Measurements from ENCODE around the gene PRDM15.

Gene PRDM15

GRCh38 chr21:41763996-41764395, 115.1 kb downstream of the PRDM15 start:
- no peak overlapping the region for H3K4me3 Mint-ChIP-seq
- no peaks in the 10 kb centered on the region for H3K36me3 Mint-ChIP-seq (ENCODE audit: low read depth)
- H3K9me3 Mint-ChIP-seq: no peaks in the 10 kb centered on the region
- peaks cover 62% of the 10 kb centered on the region for H3K27me3 Mint-ChIP-seq
- intact Hi-C loops (cut with micrococcal nuclease): no loop called here
- H3K4me1 Mint-ChIP-seq (ENCODE audit: low read depth): peaks cover 61% of the 10 kb centered on the region
- H3K27ac Mint-ChIP-seq: no peak overlapping the region

DNA sequence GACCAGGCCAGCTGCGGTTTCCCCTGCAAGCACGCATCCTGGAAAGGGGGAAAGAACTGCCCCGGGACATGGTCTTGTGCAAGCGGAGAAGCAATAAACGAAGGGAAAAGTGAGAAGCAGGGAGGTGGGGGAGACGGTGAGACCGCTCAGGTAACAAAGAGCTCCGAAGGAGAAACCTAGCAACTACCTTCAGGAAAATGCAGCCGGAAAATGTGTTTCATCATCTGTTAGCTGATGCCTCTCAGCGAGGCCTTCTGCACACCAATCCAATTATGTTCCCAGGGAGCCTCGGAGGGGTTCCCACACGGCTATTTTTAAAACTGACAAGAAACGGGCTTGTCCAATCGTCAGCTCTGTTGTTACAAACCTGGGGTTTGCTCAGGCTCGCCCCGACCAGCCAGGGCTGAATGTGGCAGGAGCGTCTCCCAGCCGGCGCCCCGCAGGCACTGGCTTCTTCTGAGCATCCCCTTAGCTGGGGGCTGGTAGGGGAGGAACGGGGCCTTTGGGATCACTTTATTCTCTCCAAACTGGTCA, 115.7 kb downstream of the PRDM15 start:
- H3K4me3 Mint-ChIP-seq: no peak overlapping the region
- H3K27ac Mint-ChIP-seq: no peak overlapping the region
- intact Hi-C loops (cut with micrococcal nuclease): no loop called here
- H3K27me3 Mint-ChIP-seq: peaks cover 57% of the 10 kb centered on the region
- H3K36me3 Mint-ChIP-seq (ENCODE audit: low read depth): no peaks in the 10 kb centered on the region
- H3K9me3 Mint-ChIP-seq: no peaks in the 10 kb centered on the region
- peaks cover 56% of the 10 kb centered on the region for H3K4me1 Mint-ChIP-seq (ENCODE audit: low read depth)

GRCh38 chr21:41762753-41763152, 116.4 kb downstream of the PRDM15 start:
- Mint-ChIP-seq H3K9me3 (no peaks in the 10 kb centered on the region), H3K4me1 (ENCODE audit: low read depth) (peaks cover 49% of the 10 kb centered on the region), H3K4me3 (no peak overlapping the region), H3K27me3 (peaks cover 50% of the 10 kb centered on the region), H3K27ac (peak overlapping the region; percentile 88), H3K36me3 (ENCODE audit: low read depth) (no peaks in the 10 kb centered on the region)
- intact Hi-C loops (cut with micrococcal nuclease): no loop called here

GRCh38 chr21:41761934-41762635, 117.1 kb downstream of the PRDM15 start:
- H3K27ac Mint-ChIP-seq: peak overlapping the region; percentile 88
- no peaks in the 10 kb centered on the region for H3K36me3 Mint-ChIP-seq (ENCODE audit: low read depth)
- H3K9me3 Mint-ChIP-seq: no peaks in the 10 kb centered on the region
- peaks cover 42% of the 10 kb centered on the region for H3K4me1 Mint-ChIP-seq (ENCODE audit: low read depth)
- peaks cover 43% of the 10 kb centered on the region for H3K27me3 Mint-ChIP-seq
- intact Hi-C loops (cut with micrococcal nuclease): no loop called here
- peak overlapping the region; percentile 73 for H3K4me3 Mint-ChIP-seq

DNA sequence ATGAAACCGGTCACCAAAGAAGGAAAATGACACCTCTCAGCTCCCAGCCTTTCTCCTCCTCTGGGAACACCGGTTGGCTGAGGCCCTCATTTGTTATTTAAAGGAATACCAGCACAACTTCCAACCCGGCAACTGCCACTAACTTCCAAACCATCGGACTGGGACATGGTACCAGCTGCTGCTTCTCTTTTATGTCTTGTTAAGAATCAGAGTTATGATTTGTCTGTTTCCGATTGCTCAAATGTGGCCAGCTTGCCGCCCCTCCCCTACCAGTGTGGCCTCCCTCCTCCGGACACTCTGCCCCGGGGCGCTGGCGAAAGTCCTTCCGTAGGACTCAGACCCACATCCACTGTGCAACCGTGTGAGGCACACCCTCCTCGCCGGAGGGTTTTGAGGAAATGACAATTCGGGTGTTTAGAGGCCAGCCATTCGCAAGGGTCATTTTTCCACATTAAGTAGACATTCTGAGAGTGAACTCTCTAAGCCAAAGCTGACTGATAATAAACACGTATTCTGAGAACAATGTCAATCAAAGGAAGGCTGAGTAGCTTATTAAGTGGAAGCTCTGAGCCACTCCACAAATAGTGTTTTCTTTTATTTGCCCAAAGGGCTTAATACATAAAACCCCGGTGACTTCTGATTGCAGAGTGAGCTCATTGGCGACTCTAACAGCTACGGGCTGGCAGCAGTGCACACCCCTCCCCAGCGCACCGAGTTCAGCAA, 117.8 kb downstream of the PRDM15 start:
- H3K9me3 Mint-ChIP-seq: no peaks in the 10 kb centered on the region
- intact Hi-C loops (cut with micrococcal nuclease): no loop called here
- H3K4me1 Mint-ChIP-seq (ENCODE audit: low read depth): peaks cover 40% of the 10 kb centered on the region
- H3K27ac Mint-ChIP-seq: peak overlapping the region; percentile 88
- H3K27me3 Mint-ChIP-seq: peaks cover 38% of the 10 kb centered on the region
- H3K4me3 Mint-ChIP-seq: peak overlapping the region; percentile 73
- no peaks in the 10 kb centered on the region for H3K36me3 Mint-ChIP-seq (ENCODE audit: low read depth)

GRCh38 chr21:41760411-41760810, 118.7 kb downstream of the PRDM15 start:
- Mint-ChIP-seq H3K9me3 (no peaks in the 10 kb centered on the region), H3K27me3 (peaks cover 33% of the 10 kb centered on the region), H3K4me3 (no peak overlapping the region), H3K36me3 (ENCODE audit: low read depth) (no peaks in the 10 kb centered on the region), H3K27ac (peak overlapping the region; percentile 88), H3K4me1 (ENCODE audit: low read depth) (peaks cover 40% of the 10 kb centered on the region)
- intact Hi-C loops (cut with micrococcal nuclease): no loop called here

DNA sequence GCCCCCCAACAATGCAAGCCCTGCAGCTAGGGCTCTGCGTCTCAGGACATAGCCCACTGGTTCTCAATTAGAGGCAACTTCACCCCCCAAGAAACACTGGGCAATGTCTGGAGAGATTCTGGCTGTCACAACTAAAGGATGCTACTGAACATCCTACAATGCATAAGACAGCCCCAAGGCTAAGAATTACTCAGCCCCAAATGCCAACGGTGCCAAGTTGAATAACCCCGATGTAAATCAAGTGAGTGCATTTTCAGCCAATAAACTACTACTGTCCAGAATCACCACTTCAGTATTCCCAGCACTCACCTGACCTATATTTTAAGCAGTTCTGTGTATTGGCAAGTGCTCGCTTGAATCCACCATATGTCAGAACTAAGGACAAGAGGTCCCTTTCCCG, 119.2 kb downstream of the PRDM15 start:
- peaks cover 28% of the 10 kb centered on the region for H3K27me3 Mint-ChIP-seq
- H3K4me1 Mint-ChIP-seq (ENCODE audit: low read depth): peaks cover 40% of the 10 kb centered on the region
- intact Hi-C loops (cut with micrococcal nuclease): no loop called here

DNA sequence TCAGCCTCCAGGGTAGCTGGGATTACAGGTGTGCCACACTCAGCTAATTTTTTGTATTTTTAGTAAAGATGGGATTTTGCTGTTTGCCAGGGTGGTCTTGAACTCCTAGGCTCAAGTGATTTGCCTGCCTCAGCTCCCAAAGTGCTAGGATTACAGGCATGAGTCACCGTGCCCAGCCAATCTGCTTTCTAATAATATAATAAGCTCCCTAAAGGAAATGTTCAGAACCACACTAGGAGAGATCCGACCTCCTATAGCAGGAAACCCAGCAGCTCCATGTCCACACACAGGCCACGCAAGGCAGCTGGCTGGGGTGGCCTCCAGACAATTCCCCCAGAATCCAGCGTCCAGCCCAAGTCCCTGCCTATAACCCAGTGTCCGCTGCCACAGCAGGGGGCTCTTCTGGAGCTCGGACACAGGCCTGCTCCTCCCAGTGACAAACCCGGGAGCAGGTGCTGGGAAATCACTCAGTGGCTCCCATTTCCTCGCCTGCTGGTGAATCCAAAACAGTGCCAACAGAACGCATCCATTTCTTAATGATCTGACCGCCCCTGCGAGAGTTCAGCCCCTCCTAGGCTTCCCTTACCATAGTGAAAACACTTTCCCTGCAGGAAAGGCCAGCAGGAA, 119.8 kb downstream of the PRDM15 start:
- no peaks in the 10 kb centered on the region for H3K36me3 Mint-ChIP-seq (ENCODE audit: low read depth)
- no peaks in the 10 kb centered on the region for H3K9me3 Mint-ChIP-seq
- H3K27me3 Mint-ChIP-seq: peaks cover 22% of the 10 kb centered on the region
- H3K27ac Mint-ChIP-seq: no peak overlapping the region
- intact Hi-C loops (cut with micrococcal nuclease): no loop called here
- peaks cover 40% of the 10 kb centered on the region for H3K4me1 Mint-ChIP-seq (ENCODE audit: low read depth)
- no peak overlapping the region for H3K4me3 Mint-ChIP-seq

More for the DNA sequence above, 119.2 kb downstream of the PRDM15 start:
- Mint-ChIP-seq H3K9me3 (no peaks in the 10 kb centered on the region), H3K4me3 (no peak overlapping the region), H3K36me3 (ENCODE audit: low read depth) (no peaks in the 10 kb centered on the region), H3K27ac (peak overlapping the region; percentile 88)

GRCh38 chr21:41758550-41758949, 120.6 kb downstream of the PRDM15 start:
- Mint-ChIP-seq H3K4me3 (no peak overlapping the region), H3K27me3 (peaks cover 15% of the 10 kb centered on the region), H3K4me1 (ENCODE audit: low read depth) (peaks cover 38% of the 10 kb centered on the region), H3K36me3 (ENCODE audit: low read depth) (no peaks in the 10 kb centered on the region), H3K27ac (no peak overlapping the region), H3K9me3 (no peaks in the 10 kb centered on the region)
- intact Hi-C loops (cut with micrococcal nuclease): no loop called here

GRCh38 chr21:41755934-41756773, 123.0 kb downstream of the PRDM15 start:
- H3K27ac Mint-ChIP-seq: no peak overlapping the region
- no peaks in the 10 kb centered on the region for H3K36me3 Mint-ChIP-seq (ENCODE audit: low read depth)
- no peak overlapping the region for H3K4me3 Mint-ChIP-seq
- H3K9me3 Mint-ChIP-seq: no peaks in the 10 kb centered on the region
- intact Hi-C loops (cut with micrococcal nuclease): no loop called here
- H3K27me3 Mint-ChIP-seq: peaks cover 3% of the 10 kb centered on the region
- peaks cover 34% of the 10 kb centered on the region for H3K4me1 Mint-ChIP-seq (ENCODE audit: low read depth)

DNA sequence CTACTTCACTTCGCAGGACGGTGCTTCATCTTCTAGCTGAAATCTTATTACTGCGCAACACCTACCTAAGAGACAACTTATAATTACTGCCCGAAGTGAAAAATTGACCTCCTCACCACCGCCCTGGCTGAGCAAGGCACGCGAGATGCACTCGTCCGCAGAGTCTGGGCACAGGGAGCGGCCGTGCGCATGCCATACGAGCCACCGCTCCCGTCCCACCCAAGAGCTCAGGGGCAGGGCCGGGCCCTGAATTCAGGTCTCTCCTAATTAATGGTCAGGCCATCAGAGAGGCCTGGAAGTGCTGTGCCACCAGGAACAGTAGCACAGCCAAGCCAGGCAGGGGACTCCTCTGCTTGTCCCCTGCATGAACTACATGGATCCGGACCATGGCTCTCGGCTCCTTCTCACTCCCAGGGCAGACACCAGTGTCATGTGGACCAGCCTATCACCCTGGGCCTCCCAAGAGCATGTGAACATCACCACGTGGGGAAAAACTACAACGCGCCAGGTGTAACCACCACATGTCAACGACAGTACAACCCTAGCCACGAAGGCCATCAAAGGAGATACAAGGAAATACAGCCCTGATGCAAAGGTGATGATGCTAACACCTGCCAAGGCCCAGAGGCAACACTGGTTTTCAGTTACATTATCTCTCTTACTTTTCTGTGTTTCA, 123.7 kb downstream of the PRDM15 start:
- Mint-ChIP-seq H3K36me3 (ENCODE audit: low read depth) (no peaks in the 10 kb centered on the region), H3K27ac (no peak overlapping the region), H3K27me3 (peaks cover 10% of the 10 kb centered on the region), H3K9me3 (no peaks in the 10 kb centered on the region), H3K4me3 (no peak overlapping the region), H3K4me1 (ENCODE audit: low read depth) (peaks cover 29% of the 10 kb centered on the region)
- intact Hi-C loops (cut with micrococcal nuclease): no loop called here

DNA sequence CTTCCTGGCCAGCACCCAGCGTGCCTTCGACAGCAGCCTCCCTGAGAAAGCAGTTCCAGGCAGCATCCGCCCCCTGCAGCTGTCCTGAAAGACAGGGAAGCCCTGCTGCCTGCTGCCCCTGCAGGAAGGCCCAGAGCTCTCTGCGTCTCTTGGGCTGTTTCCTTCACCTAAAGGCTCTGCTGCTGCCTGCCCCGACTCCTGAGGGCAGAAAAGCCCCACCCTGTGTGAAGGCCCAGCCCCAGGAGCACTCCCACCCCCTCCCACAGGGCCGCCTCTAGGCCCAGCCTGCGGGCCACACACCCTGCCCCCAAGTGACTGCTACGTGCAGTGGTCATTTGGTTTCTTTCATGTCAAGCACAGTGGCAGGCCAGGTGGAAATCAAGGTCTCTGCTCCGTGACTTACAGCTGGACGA, 124.7 kb downstream of the PRDM15 start:
- H3K27ac Mint-ChIP-seq: no peak overlapping the region
- no peak overlapping the region for H3K4me3 Mint-ChIP-seq
- H3K36me3 Mint-ChIP-seq (ENCODE audit: low read depth): no peaks in the 10 kb centered on the region
- peaks cover 22% of the 10 kb centered on the region for H3K4me1 Mint-ChIP-seq (ENCODE audit: low read depth)
- peaks cover 10% of the 10 kb centered on the region for H3K27me3 Mint-ChIP-seq
- no peaks in the 10 kb centered on the region for H3K9me3 Mint-ChIP-seq
- intact Hi-C loops (cut with micrococcal nuclease): no loop called here
